ENCODE measurements around the gene TEX48.

TEX48 gene

DNA sequence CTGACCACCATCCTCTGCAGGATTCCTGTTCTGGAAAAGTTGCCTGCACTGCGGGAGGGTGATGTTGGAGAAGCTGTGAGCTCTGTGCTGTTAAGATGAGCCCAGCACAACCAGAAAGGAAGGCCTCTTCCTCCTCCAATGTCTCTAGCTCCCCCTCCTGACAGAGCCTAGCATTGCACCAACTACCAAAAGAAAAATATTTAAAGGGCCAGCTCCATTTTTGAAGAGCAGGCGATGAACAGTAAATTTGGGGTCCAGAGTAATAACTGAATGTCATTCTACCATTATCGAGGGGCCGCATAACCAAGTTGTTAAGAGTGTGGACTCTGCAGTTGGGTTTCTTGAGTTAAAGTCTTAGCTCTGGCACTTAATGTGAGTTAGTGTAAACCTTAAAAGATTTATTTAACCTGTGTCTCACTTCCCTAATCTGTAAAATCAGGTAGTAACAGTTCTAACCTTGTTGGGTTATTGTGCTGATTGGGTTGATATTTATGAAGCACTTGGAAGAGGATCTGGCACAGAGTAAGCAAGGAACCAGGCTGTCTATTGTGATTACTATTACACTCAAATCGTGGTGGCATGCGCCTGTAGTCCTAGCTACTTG is 28.3 kb downstream of the TEX48 start:
- in situ Hi-C loops (cut with HindIII; ENCODE audit: low pct_unique_long_range_greater_than_20kb, low sequenced_read_pairs) = no loop called here
- TF ChIP-seq JUND (IDR thresholded peaks at IDR 0.05; ENCODE audit: low read depth) = no peak
- DNase-seq (ENCODE audit: low read depth in 1 of 2, low spot score in 1 of 2) = peak; percentile 77 to 89

DNA sequence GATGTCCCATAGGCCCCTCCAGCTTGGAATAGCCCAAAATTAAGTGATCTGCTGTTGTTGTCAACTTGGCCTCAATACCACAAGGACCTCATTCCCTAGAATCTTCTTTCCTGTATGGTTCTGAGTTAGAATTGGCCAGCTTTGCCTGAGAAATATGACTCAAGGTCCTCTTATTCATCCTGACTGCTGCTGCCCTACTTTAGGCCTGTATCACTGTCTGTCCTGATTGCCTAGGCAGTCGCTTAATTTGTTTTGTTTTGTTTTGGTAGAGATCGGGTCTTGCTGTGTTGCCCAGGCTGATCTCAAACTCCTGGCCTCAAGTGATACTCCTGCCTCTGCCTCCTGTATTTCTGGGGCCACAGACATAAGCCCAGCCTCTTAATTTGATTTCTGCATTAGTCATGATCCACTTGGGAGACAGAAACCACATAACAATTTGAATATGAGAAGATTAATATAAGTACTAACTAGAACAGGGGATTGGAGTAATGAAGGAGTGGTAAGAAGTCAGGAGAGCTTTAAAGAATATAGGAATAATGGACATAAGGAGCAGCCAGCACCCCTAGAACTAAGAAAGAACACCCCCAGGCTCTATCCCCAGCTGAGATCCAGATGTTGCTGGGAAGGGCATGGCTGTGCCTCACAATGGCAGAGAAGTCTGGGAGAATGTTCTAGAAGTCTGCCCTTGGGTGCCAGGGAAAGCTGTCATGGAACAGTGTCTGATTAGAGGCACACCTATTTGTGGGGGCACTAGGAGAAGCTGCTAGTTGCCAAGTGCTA is 29.0 kb downstream of the TEX48 start:
- TF ChIP-seq JUND (IDR thresholded peaks at IDR 0.05; ENCODE audit: low read depth) = no peak
- DNase-seq (ENCODE audit: low read depth in 1 of 2, low spot score in 1 of 2) = no peak

DNA sequence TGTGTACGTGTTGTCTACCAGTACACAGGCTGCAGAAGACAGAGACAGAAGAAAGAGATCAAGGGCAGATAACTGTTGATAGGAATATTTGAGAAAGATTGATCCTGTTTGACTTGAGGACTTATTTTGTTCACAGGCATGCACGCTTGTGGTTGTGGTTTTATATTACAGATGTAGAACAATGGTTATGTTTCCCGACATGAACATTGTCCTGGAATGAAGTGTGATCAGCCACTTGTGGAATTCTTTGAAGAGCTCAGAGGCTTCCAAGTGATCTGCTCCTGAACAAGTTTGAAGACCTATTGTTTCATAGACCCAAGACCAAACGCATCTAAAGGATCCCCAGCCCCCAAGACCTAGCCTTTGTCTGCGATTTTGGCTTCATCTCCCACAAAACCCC is 38.1 kb downstream of the TEX48 start:
- in situ Hi-C loops (cut with HindIII; ENCODE audit: low pct_unique_long_range_greater_than_20kb, low sequenced_read_pairs) = no loop called here
- no peak for TF ChIP-seq JUND (IDR thresholded peaks at IDR 0.05; ENCODE audit: low read depth)
- no peak for DNase-seq (ENCODE audit: low read depth in 1 of 2, low spot score in 1 of 2)

More for the DNA sequence above, 29.0 kb downstream of the TEX48 start:
- in situ Hi-C loops (cut with HindIII; ENCODE audit: low pct_unique_long_range_greater_than_20kb, low sequenced_read_pairs) = no loop called here

GRCh38 chr9:114643001-114643400 is 39.0 kb downstream of the TEX48 start:
- no peak for DNase-seq (ENCODE audit: low read depth in 1 of 2, low spot score in 1 of 2)
- in situ Hi-C loops (cut with HindIII; ENCODE audit: low pct_unique_long_range_greater_than_20kb, low sequenced_read_pairs) = no loop called here
- no peak for TF ChIP-seq JUND (IDR thresholded peaks at IDR 0.05; ENCODE audit: low read depth)

DNA sequence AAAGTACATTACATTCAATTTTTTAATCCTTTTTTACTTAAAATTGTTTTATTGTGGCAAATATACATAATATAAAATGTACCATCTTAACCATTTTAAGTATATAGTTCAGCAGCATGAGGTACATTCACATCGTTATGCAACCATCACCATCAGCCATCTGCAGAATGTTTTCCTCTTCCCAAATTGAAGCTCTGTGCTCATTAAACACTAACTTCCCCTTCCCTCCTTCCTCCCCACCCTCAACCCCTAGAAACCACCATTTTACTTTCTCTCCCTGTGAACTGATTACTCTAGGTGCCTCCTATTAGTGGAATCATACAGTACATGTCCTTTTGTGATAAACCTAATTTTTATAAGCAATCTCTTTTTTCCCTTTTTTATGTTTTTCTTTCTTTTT is 40.0 kb downstream of the TEX48 start:
- in situ Hi-C loops (cut with HindIII; ENCODE audit: low pct_unique_long_range_greater_than_20kb, low sequenced_read_pairs) = no loop called here
- no peak for TF ChIP-seq JUND (IDR thresholded peaks at IDR 0.05; ENCODE audit: low read depth)
- no peak for DNase-seq (ENCODE audit: low read depth in 1 of 2, low spot score in 1 of 2)

- DNase-seq (ENCODE audit: low read depth in 1 of 2, low spot score in 1 of 2) = no peak
- TF ChIP-seq JUND (IDR thresholded peaks at IDR 0.05; ENCODE audit: low read depth) = no peak
- in situ Hi-C loops (cut with HindIII; ENCODE audit: low pct_unique_long_range_greater_than_20kb, low sequenced_read_pairs) = no loop called here
These were observed 43.6 kb downstream of the TEX48 start for GRCh38 chr9:114638404-114638803.

- TF ChIP-seq JUND (IDR thresholded peaks at IDR 0.05; ENCODE audit: low read depth) = no peak
- DNase-seq (ENCODE audit: low read depth in 1 of 2, low spot score in 1 of 2) = no peak
- in situ Hi-C loops (cut with HindIII; ENCODE audit: low pct_unique_long_range_greater_than_20kb, low sequenced_read_pairs) = no loop called here
These were observed 47.6 kb downstream of the TEX48 start for GRCh38 chr9:114634387-114634786.

DNA sequence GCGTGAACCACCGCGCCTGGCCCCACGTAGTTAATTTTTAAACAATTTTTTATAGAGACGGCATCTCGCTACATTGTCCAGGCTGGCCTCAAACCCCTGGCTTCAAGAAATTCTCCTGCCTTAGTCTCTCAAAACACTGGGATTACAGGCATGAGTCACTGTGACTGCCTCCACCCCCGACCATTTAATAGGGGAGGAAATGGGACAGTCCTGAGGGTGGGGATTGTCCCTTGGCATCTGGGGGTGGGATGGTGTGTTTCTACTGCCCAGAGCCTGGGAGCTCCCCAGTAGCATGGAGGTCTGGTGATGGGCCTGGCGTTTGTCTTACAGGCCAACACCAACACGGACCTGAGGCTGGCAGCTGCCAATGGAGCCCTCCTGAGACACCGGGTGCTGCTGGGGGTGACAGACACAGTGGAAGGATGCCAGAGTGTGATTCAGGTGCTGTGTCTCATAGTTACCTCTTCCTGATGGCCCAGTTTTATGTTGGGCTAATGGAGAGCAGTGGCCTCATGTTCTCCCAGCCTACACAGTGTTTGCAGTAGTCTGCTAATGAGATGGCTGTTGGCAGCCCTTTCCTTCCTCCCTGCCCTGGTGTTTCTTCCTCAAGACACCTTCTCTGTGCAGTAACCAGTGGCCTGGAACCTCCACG is 48.4 kb downstream of the TEX48 start:
- no peak for TF ChIP-seq JUND (IDR thresholded peaks at IDR 0.05; ENCODE audit: low read depth)
- in situ Hi-C loops (cut with HindIII; ENCODE audit: low pct_unique_long_range_greater_than_20kb, low sequenced_read_pairs) = no loop called here
- no peak for DNase-seq (ENCODE audit: low read depth in 1 of 2, low spot score in 1 of 2)

DNA sequence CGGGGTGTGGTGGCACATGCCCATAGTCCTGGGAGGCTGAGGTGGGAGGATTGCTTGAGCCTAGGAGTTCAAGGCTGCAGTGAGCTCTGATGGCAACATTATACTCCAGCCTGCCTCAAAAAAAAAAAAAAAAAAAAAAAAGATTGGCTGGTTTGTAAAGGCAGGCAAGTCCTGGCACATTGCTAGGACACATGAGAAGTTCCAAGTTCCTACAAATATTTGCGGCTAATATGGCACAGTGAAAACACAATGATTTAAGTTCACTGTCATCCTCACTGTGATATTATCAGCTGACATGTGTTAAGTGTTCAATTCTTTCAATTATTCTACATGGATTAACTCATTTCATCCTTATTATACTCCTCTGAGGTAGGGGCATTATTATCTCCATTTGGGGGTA is 50.8 kb downstream of the TEX48 start:
- in situ Hi-C loops (cut with HindIII; ENCODE audit: low pct_unique_long_range_greater_than_20kb, low sequenced_read_pairs) = no loop called here

DNA sequence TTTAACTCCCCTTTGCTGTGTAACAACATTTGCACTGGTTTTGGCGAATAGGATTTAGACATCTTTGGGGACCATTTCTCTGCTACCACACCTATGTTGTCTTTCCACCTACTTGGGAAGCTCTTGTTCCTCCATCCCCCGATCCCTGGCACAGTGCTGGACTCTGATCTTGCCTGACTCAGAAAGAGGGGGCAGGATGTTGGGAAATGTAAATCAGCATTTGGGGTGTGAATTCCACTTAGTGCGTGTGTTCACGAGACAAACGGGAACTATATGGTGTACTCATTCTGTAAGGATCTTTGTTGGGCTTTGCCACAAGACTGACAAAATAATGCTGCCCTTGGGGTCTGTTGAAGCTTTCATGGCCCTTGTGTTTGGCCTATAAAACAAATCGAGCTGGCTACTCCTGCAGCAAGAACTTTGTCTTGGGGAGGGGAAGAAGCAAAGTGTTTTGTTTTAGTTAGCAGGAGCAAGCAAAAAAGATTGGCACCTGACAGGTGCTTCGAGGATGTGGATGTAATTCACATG is 52.4 kb downstream of the TEX48 start:
- no peak for DNase-seq (ENCODE audit: low read depth in 1 of 2, low spot score in 1 of 2)
- in situ Hi-C loops (cut with HindIII; ENCODE audit: low pct_unique_long_range_greater_than_20kb, low sequenced_read_pairs) = no loop called here
- TF ChIP-seq JUND (IDR thresholded peaks at IDR 0.05; ENCODE audit: low read depth) = no peak

More for the DNA sequence above, 50.8 kb downstream of the TEX48 start:
- no peak for DNase-seq (ENCODE audit: low read depth in 1 of 2, low spot score in 1 of 2)
- no peak for TF ChIP-seq JUND (IDR thresholded peaks at IDR 0.05; ENCODE audit: low read depth)

GRCh38 chr9:114627553-114627952 is 54.4 kb downstream of the TEX48 start:
- in situ Hi-C loops (cut with HindIII; ENCODE audit: low pct_unique_long_range_greater_than_20kb, low sequenced_read_pairs) = no loop called here
- no peak for DNase-seq (ENCODE audit: low read depth in 1 of 2, low spot score in 1 of 2)
- no peak for TF ChIP-seq JUND (IDR thresholded peaks at IDR 0.05; ENCODE audit: low read depth)

DNA sequence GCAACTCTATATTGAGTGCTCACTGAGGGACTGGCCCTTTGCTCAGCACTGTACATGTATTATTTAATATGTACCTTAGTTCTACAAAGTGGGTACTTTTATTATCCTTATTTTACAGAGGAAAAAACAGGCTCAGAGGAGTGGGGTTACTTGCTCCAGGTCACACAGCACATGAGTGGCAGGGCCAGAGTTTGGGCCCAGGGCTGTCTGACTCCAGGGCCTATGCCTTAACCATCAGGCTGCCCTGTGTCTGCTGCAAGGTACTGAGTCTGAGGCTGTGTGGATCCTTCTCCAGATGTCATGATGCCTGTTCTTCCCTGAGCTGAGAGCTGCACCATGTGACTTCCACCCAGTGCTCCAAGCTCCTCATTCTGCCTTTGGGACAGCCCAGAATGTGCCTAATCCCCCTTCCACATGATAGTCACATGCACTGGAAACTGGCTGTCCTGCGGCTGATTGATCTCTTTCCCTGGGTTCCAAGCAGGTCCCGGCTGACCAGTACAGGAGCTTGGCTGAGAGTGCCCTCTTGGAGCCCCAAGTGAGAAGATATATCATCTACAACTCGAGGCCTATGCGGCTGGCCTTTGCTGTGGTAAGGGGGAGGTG is 55.5 kb downstream of the TEX48 start:
- TF ChIP-seq JUND (IDR thresholded peaks at IDR 0.05; ENCODE audit: low read depth) = no peak
- DNase-seq (ENCODE audit: low read depth in 1 of 2, low spot score in 1 of 2) = no peak
- in situ Hi-C loops (cut with HindIII; ENCODE audit: low pct_unique_long_range_greater_than_20kb, low sequenced_read_pairs) = no loop called here
